Endothelial cell of umbilical vein (primary cell): ENCODE results near the gene CMIP. TPM values are rescaled to one million over a fixed set of nuclear protein-coding genes. Genes with fewer than 3 reads are reported as not detected.

Experiments used
- BruUV-seq: library from RNA; stranded (reverse); fragments of 400-500 nt; replicated peaks from 2 replicates; lab custom pipeline; 2021; lab: Mats Ljungman, UMichigan
- CTCF ChIA-PET: fragments of 300-600, 350-600 bp; sonication (Branson Sonifier 250); formaldehyde crosslinking; loops from one replicate; lab custom pipeline; 2021; ENCODE audit warnings: antibody characterized with exemption, inconsistent platforms; lab: Charles Lee
- POLR2A ChIA-PET: fragments of 300-600, 350-600 bp; sonication (Branson Sonifier 250); formaldehyde crosslinking; loops from one replicate; lab custom pipeline; 2021; ENCODE audit warnings: antibody characterized with exemption, inconsistent platforms; lab: Charles Lee
- DNase-seq: peaks from one replicate; pipeline ENCODE4 v3.0.0-alpha.2; 2011; ENCODE audit warnings: low read depth, low spot score
- FAIRE-seq: peaks from 2 replicates; lab custom pipeline; 2011; peaks lifted over from hg19 to GRCh38; lab: Jason Lieb, UNC
- H2AFZ ChIP-seq: 2 replicates; pipeline ENCODE4 v1.6.0; 2012; ENCODE audit warnings: low read depth, low read length, control low read depth, inconsistent platforms
- H3K27ac ChIP-seq: 2 replicates; pipeline ENCODE4 v1.5.1; 2011; ENCODE audit warnings: low read depth, mild to moderate bottlenecking, control low read depth, low read length, moderate library complexity; ENCODE audit not compliant: insufficient read depth
- H3K27me3 ChIP-seq, 2 experiments: 2 replicates each; pipeline versions ENCODE4 v1.6.0 to v1.6.1; 2011; ENCODE audit warnings: low read length in 2 of 2, mixed read lengths in 1 of 2; ENCODE audit not compliant: control insufficient read depth in 2 of 2, insufficient read depth in 2 of 2
- H3K36me3 ChIP-seq, 2 experiments: 2 replicates in 1 of 2; 3 replicates in 1 of 2; pipeline ENCODE4 v1.5.1; 2011; ENCODE audit warnings: low read length in 2 of 2, mild to moderate bottlenecking in 1 of 2, moderate library complexity in 1 of 2; ENCODE audit not compliant: control insufficient read depth in 2 of 2, insufficient read depth in 2 of 2; ENCODE audit errors: extremely low read depth in 1 of 2
- H3K4me1 ChIP-seq: 3 replicates; pipeline ENCODE4 v1.5.1; 2011; ENCODE audit warnings: mild to moderate bottlenecking, low read length; ENCODE audit not compliant: control insufficient read depth, insufficient read depth; ENCODE audit errors: extremely low read depth
- H3K4me2 ChIP-seq: 2 replicates; pipeline ENCODE4 v1.6.1; 2011; ENCODE audit warnings: low read length, control low read depth, mixed read lengths; ENCODE audit not compliant: insufficient read depth
- H3K4me3 ChIP-seq, 3 experiments: fragments of 200-600 bp in 1 of 3; sonication (generic), shearing (Covaris generic) in 1 of 3; replicated peaks in 1 of 3; 2 replicates each; pipeline ENCODE4 v1.5.1; 2011 to 2016; ENCODE audit warnings: control low read depth in 3 of 3, low read length in 3 of 3, mild to moderate bottlenecking in 2 of 3, inconsistent platforms in 1 of 3, low read depth in 1 of 3, moderate library complexity in 1 of 3; ENCODE audit not compliant: insufficient read depth in 1 of 3
- H3K79me2 ChIP-seq: 2 replicates; pipeline ENCODE4 v1.6.0; 2012; ENCODE audit warnings: low read length, inconsistent platforms; ENCODE audit not compliant: control insufficient read depth, insufficient read depth
- H3K9ac ChIP-seq: replicated peaks from 2 replicates; pipeline ENCODE3; 2011; ENCODE audit warnings: low read length, control low read depth; ENCODE audit not compliant: insufficient read depth; ENCODE audit errors: extremely low read depth
- H3K9me1 ChIP-seq: replicated peaks from 3 replicates; pipeline ENCODE4 v1.6.0; 2011; ENCODE audit warnings: mild to moderate bottlenecking, low read length; ENCODE audit not compliant: control insufficient read depth, insufficient read depth; ENCODE audit errors: extremely low read depth
- H3K9me3 ChIP-seq: replicated peaks from 2 replicates; pipeline ENCODE4 v1.5.1; 2012; ENCODE audit warnings: low read length, inconsistent platforms; ENCODE audit not compliant: control insufficient read depth, insufficient read depth
- H4K20me1 ChIP-seq: replicated peaks from 2 replicates; pipeline ENCODE3; 2011; ENCODE audit warnings: mild to moderate bottlenecking, low read length; ENCODE audit not compliant: control insufficient read depth, insufficient read depth; ENCODE audit errors: extremely low read depth
- CTCF ChIP-seq, 2 donors: IDR thresholded peaks; 1 replicate in 1 of 2; 2 replicates in 1 of 2; pipeline ENCODE4 v1.5.1; 2011; ENCODE audit warnings: low read length in 2 of 2, mild to moderate bottlenecking in 2 of 2, moderate library complexity in 2 of 2, control low read depth in 1 of 2, inconsistent platforms in 1 of 2, low read depth in 1 of 2; ENCODE audit not compliant: insufficient read depth in 1 of 2; ENCODE audit errors: extremely low read depth in 1 of 2
- EZH2 ChIP-seq: IDR thresholded peaks from 2 replicates; pipeline ENCODE4 v1.6.1; 2012; ENCODE audit warnings: borderline replicate concordance, low read depth, mild to moderate bottlenecking, moderate library complexity, low read length, inconsistent platforms; ENCODE audit not compliant: severe bottlenecking
- FOS ChIP-seq: IDR thresholded peaks from 2 replicates; pipeline ENCODE4 v1.6.1; 2011; ENCODE audit warnings: mild to moderate bottlenecking, low read length, moderate library complexity, borderline replicate concordance; ENCODE audit not compliant: insufficient read depth
- GATA2 ChIP-seq: IDR thresholded peaks from 2 replicates; pipeline ENCODE4 v1.7.0; 2011; ENCODE audit warnings: low read depth, mild to moderate bottlenecking, moderate library complexity, mixed read lengths, low read length; ENCODE audit not compliant: insufficient read length, insufficient read depth
- JUN ChIP-seq: IDR thresholded peaks from 2 replicates; pipeline ENCODE4 v1.6.1; 2011; ENCODE audit warnings: borderline replicate concordance, low read depth; ENCODE audit not compliant: insufficient read length, insufficient read depth
- MAX ChIP-seq: IDR thresholded peaks from 2 replicates; pipeline ENCODE4 v1.6.1; 2011; ENCODE audit not compliant: insufficient read depth, insufficient read length
- MYC ChIP-seq: IDR thresholded peaks from one replicate; pipeline ENCODE4 v1.6.1; 2011; ENCODE audit warnings: mild to moderate bottlenecking, low read depth, low read length
- POLR2A ChIP-seq: IDR thresholded peaks from 2 replicates; pipeline ENCODE4 v1.6.1; 2012; ENCODE audit warnings: low read depth, mild to moderate bottlenecking, control low read depth, low read length
- POLR2AphosphoS5 ChIP-seq: IDR thresholded peaks from 2 replicates; pipeline ENCODE4 v1.6.1; 2012; ENCODE audit warnings: low read depth, mild to moderate bottlenecking, control low read depth, low read length, moderate library complexity; ENCODE audit not compliant: insufficient read depth
- dilution Hi-C: fragments of 300-500 bp; cut with MboI; formaldehyde crosslinking; loops from one replicate; pipeline ENCODE4 v1.15.0; 2019; ENCODE audit warnings: low sequenced_read_pairs; ENCODE audit not compliant: extremely low pct_ligation_motif_present
- intact Hi-C: fragments of 100-400 bp; cut with micrococcal nuclease; formaldehyde crosslinking; loops from one replicate; pipeline ENCODE4 v1.10.0; 2022
- polyA plus RNA-seq, 4 experiments: library from polyadenylated mRNA; depleted of rRNA in 3 of 4; stranded (reverse) in 3 of 4; unstranded in 1 of 4; fragments of >200 nt; gene quantifications; 2 replicates each; pipeline versions ENCODE4 v1.2.1 to v1.2.3, GENCODE V29; 2011 to 2012; ENCODE audit warnings: missing spikeins in 1 of 4
- total RNA-seq: library from RNA; stranded (reverse); gene quantifications from 2 replicates; pipeline ENCODE4 v1.2.3, GENCODE V29; 2021

Gene CMIP
- total and polyA plus RNA-seq, 2 donors (not counting 3 experiments of a cell fraction or from before 2014, with no cell fraction given): 29.0 to 101 TPM

DNA sequence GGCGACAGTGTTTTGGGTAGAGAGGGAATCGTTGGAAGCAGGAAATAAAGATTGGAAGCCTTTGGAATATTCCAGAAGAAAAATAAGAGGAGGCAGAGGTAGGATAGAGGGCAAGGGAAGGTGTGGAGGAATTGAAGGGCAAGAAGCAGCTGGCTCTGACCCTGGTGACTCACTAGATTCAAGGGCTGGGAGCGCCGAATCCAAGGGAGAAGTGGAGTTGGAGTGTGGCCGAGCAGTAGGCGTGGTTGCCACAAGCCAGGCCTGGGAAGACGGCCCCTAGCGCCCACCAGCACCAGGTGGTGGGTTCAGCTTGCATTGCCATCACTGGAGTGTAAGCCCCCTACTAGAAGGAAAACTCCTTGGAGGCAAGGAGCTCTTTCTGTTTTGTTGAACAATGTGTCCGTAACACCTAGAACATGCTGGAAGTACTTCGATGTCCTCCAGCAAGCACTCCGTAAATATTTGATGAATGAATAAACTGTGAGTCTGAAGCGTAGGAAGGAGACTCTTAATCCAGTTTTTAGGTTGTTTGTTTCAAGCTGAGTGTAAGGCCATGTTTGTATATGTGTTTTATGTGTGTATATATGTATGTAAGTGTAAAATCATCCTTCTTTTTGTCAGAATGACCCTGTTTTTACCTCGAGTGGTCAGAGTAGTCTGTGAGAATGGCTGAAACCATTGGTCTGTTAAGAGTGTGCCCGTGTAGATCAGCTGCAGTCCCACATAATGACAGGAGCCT lies 139.5 kb downstream of the CMIP start:
- Histone ChIP-seq H3K4me3 (no peak overlapping the region), H2AFZ (no peak overlapping the region), H3K9me3 (no peaks in the 10 kb centered on the region), H3K36me3 (peaks cover 0 to 3% of the 10 kb centered on the region in 2 experiments), H3K27me3 (no peaks in the 10 kb centered on the region), H3K9me1 (no peaks in the 10 kb centered on the region), H3K79me2 (peaks cover 10% of the 10 kb centered on the region), H3K9ac (no peak overlapping the region), H3K27ac (no peak overlapping the region), H3K4me2 (no peak overlapping the region), H4K20me1 (no peaks in the 10 kb centered on the region), H3K4me1 (no peaks in the 10 kb centered on the region)
- DNase-seq (no peak), FAIRE-seq (no peak)
- TF ChIP-seq CTCF (IDR thresholded peaks at IDR 0.05; ENCODE audit: extremely low read depth in 1 of 2, insufficient read depth in 1 of 2, low read depth in 1 of 2, low read length in 2 of 2): no peak
- no peak for TF ChIP-seq FOS
- TF ChIP-seq EZH2: no peak
- TF ChIP-seq MAX: no peak
- no peak for TF ChIP-seq MYC
- no peak for TF ChIP-seq POLR2AphosphoS5
- TF ChIP-seq POLR2A: no peak
- TF ChIP-seq GATA2: no peak
- TF ChIP-seq JUN: no peak
- POLR2A ChIA-PET: no interaction called here
- CTCF ChIA-PET: interaction anchor here (1.5 kb wide), 1 partner anchor 20 kb away, joined by 4 read pairs; no protein-coding TSS in a partner anchor
- intact Hi-C loops (no loop called here), dilution Hi-C loops (no loop called here)
- no TSS peak for BruUV-seq
